Transverse colon (tissue), 4 donors: ENCODE results near the gene NUMB. TPM values are rescaled to one million over a fixed set of nuclear protein-coding genes. Genes with fewer than 3 reads are reported as not detected.

ENCODE experiments used
- DNase-seq: peaks from one replicate; pipeline ENCODE4 v3.0.0-alpha.2; 2019
- H3K27ac ChIP-seq, 4 donors: fragments of 200-600 bp; sonication (generic); 2 replicates each; pipeline ENCODE4 v1.5.1; 2016 to 2018; ENCODE audit warnings: inconsistent platforms in 4 of 4
- H3K27me3 ChIP-seq: fragments of 200-600 bp; sonication (generic); 2 replicates; pipeline ENCODE4 v1.5.1; 2017; ENCODE audit warnings: inconsistent platforms
- H3K36me3 ChIP-seq, 4 donors: fragments of 200-600 bp; sonication (generic); 2 replicates each; pipeline ENCODE4 v1.5.1; 2017 to 2019; ENCODE audit warnings: inconsistent platforms in 4 of 4
- H3K4me1 ChIP-seq, 4 donors: fragments of 200-600 bp; sonication (generic); 2 replicates each; pipeline ENCODE4 v1.5.1; 2017 to 2020; ENCODE audit warnings: inconsistent platforms in 4 of 4
- H3K4me3 ChIP-seq, 4 donors: fragments of 200-600 bp; sonication (generic); 1 replicate in 1 of 4; 2 replicates in 3 of 4; pipeline versions ENCODE4 v1.5.1 to v1.6.1; 2017 to 2019; ENCODE audit warnings: inconsistent platforms in 4 of 4
- H3K9me3 ChIP-seq, 2 donors: fragments of 200-600 bp; sonication (generic); 2 replicates each; pipeline ENCODE4 v1.5.1; 2017 to 2019; ENCODE audit warnings: inconsistent platforms in 2 of 2
- EP300 ChIP-seq: sonication (generic); formaldehyde crosslinking; IDR thresholded peaks from one replicate; pipeline ENCODE4 v1.6.1; 2017; ENCODE audit warnings: antibody characterized with exemption, low read depth
- POLR2A ChIP-seq: fragments of 450-650 bp; IDR thresholded peaks from one replicate; pipeline ENCODE4 v1.6.1; 2016; ENCODE audit warnings: antibody characterized with exemption, mild to moderate bottlenecking, moderate library complexity
- POLR2AphosphoS5 ChIP-seq, 3 donors: sonication (generic); formaldehyde crosslinking; IDR thresholded peaks; one replicate each; pipeline ENCODE4 v1.6.1; 2016; ENCODE audit warnings: antibody characterized with exemption in 3 of 3
- WGBS, 2 donors: methylation state at CpG; one replicate each; pipeline ENCODE4 v1.1.5; 2018; ENCODE audit warnings: low coverage in 1 of 2; 5-methylcytosine and 5-hydroxymethylcytosine counted together
- in situ Hi-C, 4 donors: fragments of 200-750 bp; cut with MboI; loops; one replicate each; pipeline versions ENCODE4 v1.15.0 to v1.15.1; 2017; ENCODE audit warnings: low sequenced_read_pairs in 3 of 4, low pct_ligation_motif_present in 1 of 4, low pct_unique_long_range_greater_than_20kb in 1 of 4
- intact Hi-C: fragments of 100-400 bp; cut with DNase I; formaldehyde crosslinking; loops from one replicate; pipeline ENCODE4 v1.15.1; 2023; ENCODE audit warnings: low total_unique reads
- total RNA-seq, 4 donors: library from RNA; depleted of rRNA; stranded (reverse); fragments of >200 nt; gene quantifications; one replicate each; pipeline ENCODE4 v1.1.0, GENCODE V29; 2016
- TF ChIP-seq, protein P1 (sequence below), 5 experiments: fragments of 200-600 bp in 3 of 5; fragments of 450-650 bp in 2 of 5; sonication (generic) in 3 of 5; IDR thresholded peaks; 1 replicate in 2 of 5; 2 replicates in 3 of 5; pipeline ENCODE4 v1.5.1; 2016 to 2017; ENCODE audit warnings: antibody characterized with exemption in 5 of 5, inconsistent platforms in 3 of 5, mild to moderate bottlenecking in 2 of 5, moderate library complexity in 1 of 5

The NUMB gene
- total RNA-seq, 4 donors from 2014 or later: 64.7 to 117 (median 103) TPM

DNA sequence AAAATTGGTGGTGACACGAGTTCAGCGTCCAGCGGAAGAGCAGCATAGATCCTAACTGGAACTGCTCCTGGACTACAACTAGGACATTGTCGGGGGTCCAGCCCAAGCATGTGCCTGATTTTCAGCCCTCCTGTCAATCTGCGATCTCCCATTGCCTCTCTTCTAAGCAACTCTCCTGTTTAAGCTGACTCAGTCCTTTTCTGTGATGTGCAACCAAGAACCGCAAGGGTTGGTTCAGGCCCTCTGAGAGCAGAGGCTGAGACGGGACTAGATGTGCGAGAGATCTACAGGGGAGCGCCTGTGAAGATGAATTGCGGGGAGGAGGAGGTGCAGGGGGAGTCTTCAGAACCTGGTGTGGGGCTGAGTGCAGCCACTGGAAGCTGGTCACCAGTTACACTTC, 224.8 kb downstream of the NUMB start:
- H3K36me3 ChIP-seq: no peaks in the 10 kb centered on the region
- H3K4me1 ChIP-seq: peaks cover 14 to 32% (median 19%) of the 10 kb centered on the region in 4 donors
- peaks cover 22% of the 10 kb centered on the region for H3K27me3 ChIP-seq
- no peak overlapping the region for H3K4me3 ChIP-seq
- no peak overlapping the region for H3K27ac ChIP-seq
- in situ Hi-C loops: no loop called here
- intact Hi-C loops: no loop called here
- DNase-seq: no peak
- 88% methylated on average over 10 of the region's 10 CpGs; no CpG with 5 or more reads in 1 of the 2 donors for WGBS, 2 donors
- TF ChIP-seq, protein P1, sequence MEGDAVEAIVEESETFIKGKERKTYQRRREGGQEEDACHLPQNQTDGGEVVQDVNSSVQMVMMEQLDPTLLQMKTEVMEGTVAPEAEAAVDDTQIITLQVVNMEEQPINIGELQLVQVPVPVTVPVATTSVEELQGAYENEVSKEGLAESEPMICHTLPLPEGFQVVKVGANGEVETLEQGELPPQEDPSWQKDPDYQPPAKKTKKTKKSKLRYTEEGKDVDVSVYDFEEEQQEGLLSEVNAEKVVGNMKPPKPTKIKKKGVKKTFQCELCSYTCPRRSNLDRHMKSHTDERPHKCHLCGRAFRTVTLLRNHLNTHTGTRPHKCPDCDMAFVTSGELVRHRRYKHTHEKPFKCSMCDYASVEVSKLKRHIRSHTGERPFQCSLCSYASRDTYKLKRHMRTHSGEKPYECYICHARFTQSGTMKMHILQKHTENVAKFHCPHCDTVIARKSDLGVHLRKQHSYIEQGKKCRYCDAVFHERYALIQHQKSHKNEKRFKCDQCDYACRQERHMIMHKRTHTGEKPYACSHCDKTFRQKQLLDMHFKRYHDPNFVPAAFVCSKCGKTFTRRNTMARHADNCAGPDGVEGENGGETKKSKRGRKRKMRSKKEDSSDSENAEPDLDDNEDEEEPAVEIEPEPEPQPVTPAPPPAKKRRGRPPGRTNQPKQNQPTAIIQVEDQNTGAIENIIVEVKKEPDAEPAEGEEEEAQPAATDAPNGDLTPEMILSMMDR (IDR thresholded peaks at IDR 0.05): no peak
- H3K9me3 ChIP-seq: no peaks in the 10 kb centered on the region

GRCh38 chr14:73232984-73233383, 225.4 kb downstream of the NUMB start:
- 49 to 80% methylated on average over 5 to 8 of the region's 8 CpGs for WGBS, 2 donors
- no peak for DNase-seq
- Histone ChIP-seq H3K27me3 (peaks cover 17% of the 10 kb centered on the region), H3K36me3 (no peaks in the 10 kb centered on the region), H3K4me3 (no peak overlapping the region), H3K9me3 (no peaks in the 10 kb centered on the region), H3K27ac (no peak overlapping the region), H3K4me1 (peaks cover 8 to 32% (median 16%) of the 10 kb centered on the region in 4 donors)
- intact Hi-C loops: no loop called here
- TF ChIP-seq EP300: no peak
- TF ChIP-seq POLR2AphosphoS5 (IDR thresholded peaks at IDR 0.05): no peak
- no peak for TF ChIP-seq POLR2A
- TF ChIP-seq, protein P1 (IDR thresholded peaks at IDR 0.05): no peak
- in situ Hi-C loops: no loop called here

DNA sequence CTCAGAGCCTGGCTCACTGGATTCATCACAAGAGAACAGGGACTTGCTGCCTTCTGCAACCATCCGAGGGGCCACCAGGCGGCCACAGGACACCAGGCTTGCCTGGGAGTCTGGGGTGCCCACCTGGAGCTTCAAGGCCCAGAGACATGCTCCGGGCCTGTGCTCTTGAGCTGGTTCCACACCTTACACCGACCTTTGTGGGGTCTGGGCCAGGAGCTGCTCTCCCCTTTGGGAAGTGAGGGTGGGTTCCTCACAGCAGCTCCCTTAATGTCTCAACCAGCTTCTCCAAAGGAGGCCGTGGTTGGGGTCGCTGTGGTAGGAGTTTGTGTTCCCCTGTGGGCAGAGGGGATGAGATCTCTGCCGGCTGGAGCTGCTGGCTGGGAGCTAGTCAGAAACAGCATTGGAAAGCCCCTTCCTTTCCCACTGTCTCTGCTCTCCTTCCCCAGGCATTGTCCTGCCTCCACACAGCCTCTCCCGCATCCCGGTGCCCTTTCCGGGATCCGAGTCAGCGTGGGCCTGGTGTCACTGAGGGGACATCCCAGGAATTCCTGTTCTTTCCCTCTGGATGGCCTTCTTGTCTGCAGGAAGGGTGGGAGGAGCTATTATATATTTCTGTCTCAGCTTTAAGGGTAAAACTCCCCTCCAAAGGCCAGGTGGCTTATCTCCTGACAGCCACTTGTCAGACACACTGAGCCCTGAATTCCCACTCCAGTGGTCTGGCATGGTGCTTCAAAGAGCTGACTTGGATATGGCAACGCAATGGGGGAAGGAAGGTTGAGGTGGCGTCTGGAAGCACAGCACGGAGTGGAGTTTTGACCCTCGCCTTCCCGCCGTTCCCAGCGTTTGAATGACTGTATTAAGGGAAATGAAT, 226.1 kb downstream of the NUMB start:
- in situ Hi-C loops (no loop called here), intact Hi-C loops (no loop called here)
- DNase-seq: no peak
- H3K4me1 ChIP-seq: peaks cover under 1 to 26% (median 9%) of the 10 kb centered on the region in 4 donors
- 40 to 63% methylated on average over 5 to 17 of the region's 19 CpGs for WGBS, 2 donors
- H3K9me3 ChIP-seq: no peaks in the 10 kb centered on the region
- no peak overlapping the region for H3K27ac ChIP-seq
- TF ChIP-seq, protein P1 (IDR thresholded peaks at IDR 0.05): peak in 1 of 5 experiments; percentile 7
- TF ChIP-seq EP300: no peak
- no peak for TF ChIP-seq POLR2A
- H3K27me3 ChIP-seq: peaks cover 9% of the 10 kb centered on the region
- H3K4me3 ChIP-seq: no peak overlapping the region
- no peaks in the 10 kb centered on the region for H3K36me3 ChIP-seq

DNA sequence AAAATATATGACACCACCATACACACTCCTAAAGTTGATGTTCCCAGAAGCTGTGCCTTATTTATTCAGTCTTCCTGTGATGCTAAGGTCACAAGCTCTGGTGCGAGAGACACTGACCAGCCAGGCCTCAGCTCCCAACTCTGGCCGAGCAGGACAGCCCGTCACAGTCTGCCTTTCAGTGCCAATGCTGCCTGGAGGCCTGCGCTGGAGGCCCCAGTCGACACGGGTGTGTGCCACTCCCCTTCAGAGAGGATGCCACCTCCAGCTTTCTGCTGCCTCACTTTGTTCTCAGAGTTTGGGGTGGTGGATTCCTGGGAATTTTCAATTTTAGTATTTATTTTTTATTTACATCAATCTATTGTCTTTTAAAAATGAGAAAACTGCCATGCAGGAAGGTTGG, 228.3 kb downstream of the NUMB start:
- TF ChIP-seq, protein P1 (IDR thresholded peaks at IDR 0.05): no peak
- TF ChIP-seq POLR2A: no peak
- no peak for TF ChIP-seq POLR2AphosphoS5 (IDR thresholded peaks at IDR 0.05)
- TF ChIP-seq EP300: no peak
- Histone ChIP-seq H3K4me3 (no peak overlapping the region), H3K9me3 (no peaks in the 10 kb centered on the region), H3K4me1 (peaks cover 0 to 14% (median 4%) of the 10 kb centered on the region in 4 donors), H3K27me3 (peaks cover 4% of the 10 kb centered on the region), H3K27ac (no peak overlapping the region), H3K36me3 (no peaks in the 10 kb centered on the region)
- in situ Hi-C loops: no loop called here
- no peak for DNase-seq
- 94% methylated on average over 6 of the region's 6 CpGs; no CpG with 5 or more reads in 1 of the 2 donors for WGBS, 2 donors
- intact Hi-C loops: no loop called here
